HepG2 (cell line): ENCODE results near the gene EMC8. TPM values are rescaled to one million over a fixed set of nuclear protein-coding genes. Genes with fewer than 3 reads are reported as not detected.

Experiments used
- BHLHE40 ChIP-seq: IDR thresholded peaks from 2 replicates; pipeline ENCODE4 v1.6.1; 2011; ENCODE audit warnings: low read length, improper control_type of control experiment
- CHD2 ChIP-seq: IDR thresholded peaks from 2 replicates; pipeline ENCODE4 v1.6.1; 2011; ENCODE audit warnings: low read depth, low read length, improper control_type of control experiment
- FOXK2 ChIP-seq: fragments of 450-650 bp; IDR thresholded peaks from 2 replicates; pipeline ENCODE4 v1.6.1; 2016
- MBD4 ChIP-seq: IDR thresholded peaks from 2 replicates; pipeline ENCODE4 v1.6.1; 2012; ENCODE audit warnings: low read length, inconsistent platforms, borderline replicate concordance
- NFKBIZ ChIP-seq: IDR thresholded peaks from 2 replicates; pipeline ENCODE4 v1.6.1; 2018; ENCODE audit warnings: missing genetic modification reagents, missing compliant biosample characterization
- NFRKB ChIP-seq: fragments of 450-650 bp; IDR thresholded peaks from 2 replicates; pipeline ENCODE4 v1.6.1; 2017
- SALL1 ChIP-seq: sonication (generic); formaldehyde crosslinking; IDR thresholded peaks from 2 replicates; pipeline ENCODE4 v1.8.0; 2022; ENCODE audit warnings: mild to moderate bottlenecking, missing genetic modification reagents
- TBX2 ChIP-seq: sonication (generic); formaldehyde crosslinking; IDR thresholded peaks from 2 replicates; pipeline ENCODE4 v1.5.0; 2020; ENCODE audit warnings: missing genetic modification reagents, mild to moderate bottlenecking, borderline replicate concordance
- ZMAT3 ChIP-seq: sonication (generic); formaldehyde crosslinking; conservative IDR thresholded peaks from 2 replicates; pipeline ENCODE4 v1.7.0; 2021; ENCODE audit warnings: missing genetic modification reagents
- ZNF121 ChIP-seq: sonication (generic); formaldehyde crosslinking; IDR thresholded peaks from 2 replicates; pipeline ENCODE4 v1.5.0; 2020; ENCODE audit warnings: mild to moderate bottlenecking, missing genetic modification reagents
- polyA plus RNA-seq, 8 experiments: library from polyadenylated mRNA; depleted of rRNA in 3 of 8; stranded (reverse) in 7 of 8; unstranded in 1 of 8; fragments of >200 nt; fragmentation: Illumina TruSeq in 4 of 8; extraction: Trizol in 4 of 8; gene quantifications; 2 replicates each; pipeline versions ENCODE4 v1.2.1 to v1.2.3, GENCODE V29; 2011 to 2016; ENCODE audit warnings: low read depth in 4 of 8, missing spikeins in 1 of 8, mixed read lengths in 1 of 8; ENCODE audit not compliant: insufficient read depth in 1 of 8
- total RNA-seq, 5 experiments: library from RNA; depleted of rRNA; stranded (reverse); fragments of >200 nt; fragmentation: Illumina TruSeq; extraction: Trizol; gene quantifications; 2 replicates each; pipeline ENCODE4 v1.2.3, GENCODE V29; 2016; ENCODE audit warnings: low read depth in 1 of 5
- TF ChIP-seq, protein P1 (sequence below): sonication (generic); formaldehyde crosslinking; IDR thresholded peaks from 2 replicates; pipeline ENCODE4 v1.5.0; 2020; ENCODE audit warnings: missing genetic modification reagents
- TF ChIP-seq, protein P2 (sequence below): sonication (generic); formaldehyde crosslinking; IDR thresholded peaks from 2 replicates; pipeline ENCODE4 v1.9.0; 2022; ENCODE audit warnings: low read depth, missing genetic modification reagents
- TF ChIP-seq, protein P3 (sequence below): fragments of 450-650 bp; IDR thresholded peaks from 2 replicates; pipeline ENCODE4 v1.6.1; 2016
- TF ChIP-seq, protein P4 (sequence below): sonication (generic); formaldehyde crosslinking; IDR thresholded peaks from 2 replicates; pipeline ENCODE4 v1.4.0; 2020; ENCODE audit warnings: low read depth, mild to moderate bottlenecking, missing genetic modification reagents
- TF ChIP-seq, protein P5 (sequence below), 2 experiments: IDR thresholded peaks; 2 replicates each; pipeline ENCODE4 v1.6.1; 2011 to 2012; ENCODE audit warnings: low read length in 2 of 2, borderline replicate concordance in 1 of 2, low read depth in 1 of 2, mild to moderate bottlenecking in 1 of 2, moderate library complexity in 1 of 2

EMC8 gene
- total and polyA plus RNA-seq, 2 of the 13 experiments (the other 11 are each of a cell fraction or from before 2014, with no cell fraction given): 55.0 to 76.0 TPM

DNA sequence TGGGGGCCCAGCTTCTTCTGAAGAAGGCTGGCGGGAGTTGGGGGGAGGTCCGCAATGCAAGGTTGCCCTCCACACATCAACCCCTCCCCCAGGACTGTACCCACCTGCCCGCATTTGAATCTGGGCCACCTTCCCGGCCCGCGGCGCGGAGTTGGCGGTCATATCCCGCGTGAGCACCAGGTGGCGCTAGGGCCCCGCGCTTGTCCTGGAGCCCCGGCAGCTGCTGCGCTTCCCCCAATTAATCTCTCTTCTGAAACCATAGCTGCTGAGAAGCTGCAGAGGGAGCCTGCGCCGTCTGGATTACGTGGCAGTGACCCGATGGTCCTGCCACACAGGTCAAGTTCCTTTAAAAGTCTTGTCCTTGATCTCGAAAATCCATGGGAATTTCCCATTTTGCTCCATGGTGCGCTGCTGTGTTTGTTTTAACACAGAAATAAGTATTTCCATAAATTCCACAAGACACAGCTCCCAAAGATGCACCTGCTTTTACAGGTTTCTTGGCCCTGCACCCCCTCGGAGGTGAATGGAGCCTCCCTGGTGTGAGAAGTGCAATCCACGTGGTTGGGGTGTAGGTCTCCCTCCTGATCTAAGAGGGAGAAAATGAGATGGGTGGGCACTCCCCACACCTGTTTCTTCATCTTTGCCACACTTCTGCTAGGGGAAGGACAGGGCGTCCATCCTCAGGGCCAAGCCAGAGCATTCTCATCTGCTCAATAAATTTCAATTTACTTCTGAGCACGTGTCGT, 22.2 kb upstream of the EMC8 start (continued):
- TF ChIP-seq, protein P1, sequence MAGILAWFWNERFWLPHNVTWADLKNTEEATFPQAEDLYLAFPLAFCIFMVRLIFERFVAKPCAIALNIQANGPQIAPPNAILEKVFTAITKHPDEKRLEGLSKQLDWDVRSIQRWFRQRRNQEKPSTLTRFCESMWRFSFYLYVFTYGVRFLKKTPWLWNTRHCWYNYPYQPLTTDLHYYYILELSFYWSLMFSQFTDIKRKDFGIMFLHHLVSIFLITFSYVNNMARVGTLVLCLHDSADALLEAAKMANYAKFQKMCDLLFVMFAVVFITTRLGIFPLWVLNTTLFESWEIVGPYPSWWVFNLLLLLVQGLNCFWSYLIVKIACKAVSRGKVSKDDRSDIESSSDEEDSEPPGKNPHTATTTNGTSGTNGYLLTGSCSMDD (CRISPR knock-in tag): no peak
- TF ChIP-seq, protein P2, sequence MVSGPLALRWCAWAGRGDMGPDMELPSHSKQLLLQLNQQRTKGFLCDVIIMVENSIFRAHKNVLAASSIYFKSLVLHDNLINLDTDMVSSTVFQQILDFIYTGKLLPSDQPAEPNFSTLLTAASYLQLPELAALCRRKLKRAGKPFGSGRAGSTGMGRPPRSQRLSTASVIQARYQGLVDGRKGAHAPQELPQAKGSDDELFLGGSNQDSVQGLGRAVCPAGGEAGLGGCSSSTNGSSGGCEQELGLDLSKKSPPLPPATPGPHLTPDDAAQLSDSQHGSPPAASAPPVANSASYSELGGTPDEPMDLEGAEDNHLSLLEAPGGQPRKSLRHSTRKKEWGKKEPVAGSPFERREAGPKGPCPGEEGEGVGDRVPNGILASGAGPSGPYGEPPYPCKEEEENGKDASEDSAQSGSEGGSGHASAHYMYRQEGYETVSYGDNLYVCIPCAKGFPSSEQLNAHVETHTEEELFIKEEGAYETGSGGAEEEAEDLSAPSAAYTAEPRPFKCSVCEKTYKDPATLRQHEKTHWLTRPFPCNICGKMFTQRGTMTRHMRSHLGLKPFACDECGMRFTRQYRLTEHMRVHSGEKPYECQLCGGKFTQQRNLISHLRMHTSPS (CRISPR knock-in tag): no peak
- TF ChIP-seq NFKBIZ (CRISPR knock-in tag) (no peak), SALL1 (CRISPR knock-in tag) (peak; percentile 76), FOXK2 (no peak), BHLHE40 (peak; percentile 44; the same call in 1 of the 2 replicates), CHD2 (0 out of 2 replicates have a peak, but pooled peaks have one; percentile 37), NFRKB (no peak), MBD4 (no peak), TBX2 (no peak), ZNF121 (CRISPR knock-in tag) (no peak), ZMAT3 (CRISPR knock-in tag) (no peak)
- TF ChIP-seq, protein P3, sequence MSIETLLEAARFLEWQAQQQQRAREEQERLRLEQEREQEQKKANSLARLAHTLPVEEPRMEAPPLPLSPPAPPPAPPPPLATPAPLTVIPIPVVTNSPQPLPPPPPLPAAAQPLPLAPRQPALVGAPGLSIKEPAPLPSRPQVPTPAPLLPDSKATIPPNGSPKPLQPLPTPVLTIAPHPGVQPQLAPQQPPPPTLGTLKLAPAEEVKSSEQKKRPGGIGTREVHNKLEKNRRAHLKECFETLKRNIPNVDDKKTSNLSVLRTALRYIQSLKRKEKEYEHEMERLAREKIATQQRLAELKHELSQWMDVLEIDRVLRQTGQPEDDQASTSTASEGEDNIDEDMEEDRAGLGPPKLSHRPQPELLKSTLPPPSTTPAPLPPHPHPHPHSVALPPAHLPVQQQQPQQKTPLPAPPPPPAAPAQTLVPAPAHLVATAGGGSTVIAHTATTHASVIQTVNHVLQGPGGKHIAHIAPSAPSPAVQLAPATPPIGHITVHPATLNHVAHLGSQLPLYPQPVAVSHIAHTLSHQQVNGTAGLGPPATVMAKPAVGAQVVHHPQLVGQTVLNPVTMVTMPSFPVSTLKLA: no peak
- TF ChIP-seq, protein P4, sequence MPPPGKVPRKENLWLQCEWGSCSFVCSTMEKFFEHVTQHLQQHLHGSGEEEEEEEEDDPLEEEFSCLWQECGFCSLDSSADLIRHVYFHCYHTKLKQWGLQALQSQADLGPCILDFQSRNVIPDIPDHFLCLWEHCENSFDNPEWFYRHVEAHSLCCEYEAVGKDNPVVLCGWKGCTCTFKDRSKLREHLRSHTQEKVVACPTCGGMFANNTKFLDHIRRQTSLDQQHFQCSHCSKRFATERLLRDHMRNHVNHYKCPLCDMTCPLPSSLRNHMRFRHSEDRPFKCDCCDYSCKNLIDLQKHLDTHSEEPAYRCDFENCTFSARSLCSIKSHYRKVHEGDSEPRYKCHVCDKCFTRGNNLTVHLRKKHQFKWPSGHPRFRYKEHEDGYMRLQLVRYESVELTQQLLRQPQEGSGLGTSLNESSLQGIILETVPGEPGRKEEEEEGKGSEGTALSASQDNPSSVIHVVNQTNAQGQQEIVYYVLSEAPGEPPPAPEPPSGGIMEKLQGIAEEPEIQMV (CRISPR knock-in tag): 0 out of 2 replicates have a peak, but pooled peaks have one; percentile 49
- TF ChIP-seq, protein P5, sequence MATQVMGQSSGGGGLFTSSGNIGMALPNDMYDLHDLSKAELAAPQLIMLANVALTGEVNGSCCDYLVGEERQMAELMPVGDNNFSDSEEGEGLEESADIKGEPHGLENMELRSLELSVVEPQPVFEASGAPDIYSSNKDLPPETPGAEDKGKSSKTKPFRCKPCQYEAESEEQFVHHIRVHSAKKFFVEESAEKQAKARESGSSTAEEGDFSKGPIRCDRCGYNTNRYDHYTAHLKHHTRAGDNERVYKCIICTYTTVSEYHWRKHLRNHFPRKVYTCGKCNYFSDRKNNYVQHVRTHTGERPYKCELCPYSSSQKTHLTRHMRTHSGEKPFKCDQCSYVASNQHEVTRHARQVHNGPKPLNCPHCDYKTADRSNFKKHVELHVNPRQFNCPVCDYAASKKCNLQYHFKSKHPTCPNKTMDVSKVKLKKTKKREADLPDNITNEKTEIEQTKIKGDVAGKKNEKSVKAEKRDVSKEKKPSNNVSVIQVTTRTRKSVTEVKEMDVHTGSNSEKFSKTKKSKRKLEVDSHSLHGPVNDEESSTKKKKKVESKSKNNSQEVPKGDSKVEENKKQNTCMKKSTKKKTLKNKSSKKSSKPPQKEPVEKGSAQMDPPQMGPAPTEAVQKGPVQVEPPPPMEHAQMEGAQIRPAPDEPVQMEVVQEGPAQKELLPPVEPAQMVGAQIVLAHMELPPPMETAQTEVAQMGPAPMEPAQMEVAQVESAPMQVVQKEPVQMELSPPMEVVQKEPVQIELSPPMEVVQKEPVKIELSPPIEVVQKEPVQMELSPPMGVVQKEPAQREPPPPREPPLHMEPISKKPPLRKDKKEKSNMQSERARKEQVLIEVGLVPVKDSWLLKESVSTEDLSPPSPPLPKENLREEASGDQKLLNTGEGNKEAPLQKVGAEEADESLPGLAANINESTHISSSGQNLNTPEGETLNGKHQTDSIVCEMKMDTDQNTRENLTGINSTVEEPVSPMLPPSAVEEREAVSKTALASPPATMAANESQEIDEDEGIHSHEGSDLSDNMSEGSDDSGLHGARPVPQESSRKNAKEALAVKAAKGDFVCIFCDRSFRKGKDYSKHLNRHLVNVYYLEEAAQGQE (IDR thresholded peaks at IDR 0.05; ENCODE audit: borderline replicate concordance in 1 of 2, low read depth in 1 of 2, low read length in 2 of 2): no peak
